GM15510 (cell line): ENCODE measurements around the gene SSTR1.

Experiments used
- POLR2A ChIP-seq: IDR thresholded peaks from 3 replicates; pipeline ENCODE4 v1.6.1; 2011; ENCODE audit warnings: borderline replicate concordance; ENCODE audit not compliant: insufficient read length; ENCODE audit errors: extremely low read depth

Gene SSTR1

DNA sequence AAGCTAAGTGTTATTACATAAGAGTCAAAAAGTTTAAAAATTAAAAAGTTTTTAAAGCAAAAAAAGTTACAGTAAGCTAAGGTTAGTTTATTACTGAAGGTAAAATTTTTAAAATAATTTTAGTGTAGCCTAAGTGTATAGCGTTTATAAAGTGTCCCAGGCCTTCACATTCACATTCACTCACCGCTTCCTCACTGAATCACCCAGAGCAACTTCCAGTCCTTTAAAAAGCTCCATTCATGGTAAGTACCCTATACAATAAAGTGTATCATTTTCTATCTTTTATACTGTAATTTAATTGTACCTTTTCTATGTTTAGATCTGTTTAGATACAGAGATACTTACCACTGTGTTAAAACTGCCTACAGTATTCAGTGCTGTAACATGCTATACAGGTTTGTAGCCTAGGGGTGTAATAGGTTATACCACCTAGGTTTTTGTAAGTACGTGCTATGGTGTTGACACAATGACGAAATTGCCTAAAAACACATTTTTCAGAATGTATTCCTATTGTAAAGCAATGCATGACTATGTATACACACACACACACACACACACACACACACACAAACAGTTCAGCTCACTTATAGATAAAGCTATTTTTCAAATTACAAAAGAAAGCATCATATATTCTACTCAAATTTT, 44.5 kb downstream of the SSTR1 start:
- TF ChIP-seq POLR2A: no peak

DNA sequence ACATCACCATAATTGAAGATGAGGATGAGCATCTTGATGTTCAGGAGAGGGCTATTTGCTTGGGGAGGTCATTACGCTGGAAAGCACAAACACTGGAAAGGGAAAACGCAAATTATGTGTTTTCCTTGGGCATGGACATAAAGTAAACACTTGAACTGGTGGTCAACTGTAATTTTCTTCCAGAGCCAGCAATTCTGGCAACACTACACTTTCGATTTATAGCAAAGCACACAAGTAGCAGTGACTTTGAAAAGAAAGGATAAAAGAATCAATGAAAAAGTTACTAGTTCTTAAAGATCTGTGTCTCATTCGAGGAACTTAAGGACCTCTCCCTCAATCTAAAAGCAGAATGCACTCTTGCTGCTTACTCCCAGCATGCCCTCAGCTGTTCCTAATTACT, 46.0 kb downstream of the SSTR1 start:
- no peak for TF ChIP-seq POLR2A

DNA sequence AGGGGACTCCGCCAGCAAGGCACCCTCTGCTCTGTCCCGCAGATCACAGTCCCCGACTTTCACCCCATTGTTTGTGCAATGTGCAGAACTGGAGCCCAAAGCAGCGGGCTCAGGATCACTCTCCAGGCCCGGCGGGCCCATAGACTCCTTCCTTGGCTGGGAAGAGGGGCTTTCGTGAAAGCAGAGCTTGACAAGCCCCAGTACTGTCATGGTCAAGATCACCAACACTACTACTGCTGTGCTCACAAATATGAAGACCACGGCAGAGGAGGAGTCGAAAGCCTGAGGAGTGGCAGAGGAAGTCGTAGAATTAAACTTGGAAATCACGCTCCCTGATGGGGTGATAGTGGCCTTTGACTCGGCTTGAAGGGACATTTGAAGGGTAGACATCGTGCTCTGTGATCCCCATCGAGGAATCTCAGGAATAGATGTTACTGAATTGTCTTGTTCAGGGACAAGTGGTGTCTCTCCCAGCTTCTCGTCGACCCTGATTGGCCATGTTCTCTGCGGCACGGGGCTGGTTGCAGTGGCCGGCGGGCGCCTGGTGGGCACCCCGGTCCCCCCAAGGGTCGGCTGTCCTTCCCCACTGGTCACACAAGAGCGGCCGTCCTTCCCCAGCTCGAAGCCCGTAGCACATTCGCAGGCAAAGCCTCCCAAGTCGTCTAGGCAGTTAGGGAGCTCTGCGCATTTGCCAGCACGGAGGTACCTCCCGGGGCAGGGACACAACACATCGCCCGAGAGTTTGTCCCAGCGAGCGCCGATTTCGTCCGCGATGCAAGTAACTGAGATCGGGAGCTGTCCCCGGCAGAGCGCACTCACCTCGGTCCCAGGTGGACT, 47.1 kb downstream of the SSTR1 start:
- no peak for TF ChIP-seq POLR2A

DNA sequence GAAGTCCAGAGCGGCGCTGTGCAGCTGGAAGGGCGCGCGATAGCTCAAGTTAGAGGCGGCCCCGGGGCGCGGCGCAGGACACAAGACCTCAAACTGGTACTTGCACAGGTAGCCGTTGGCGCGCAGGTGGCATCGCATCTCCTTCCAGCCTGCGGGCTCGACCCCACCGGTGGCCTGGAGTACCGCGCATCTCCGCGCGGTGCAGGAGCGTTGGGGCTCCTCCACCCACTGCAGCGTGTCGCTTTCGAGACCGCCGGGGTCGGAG, 47.6 kb downstream of the SSTR1 start:
- TF ChIP-seq POLR2A: no peak

DNA sequence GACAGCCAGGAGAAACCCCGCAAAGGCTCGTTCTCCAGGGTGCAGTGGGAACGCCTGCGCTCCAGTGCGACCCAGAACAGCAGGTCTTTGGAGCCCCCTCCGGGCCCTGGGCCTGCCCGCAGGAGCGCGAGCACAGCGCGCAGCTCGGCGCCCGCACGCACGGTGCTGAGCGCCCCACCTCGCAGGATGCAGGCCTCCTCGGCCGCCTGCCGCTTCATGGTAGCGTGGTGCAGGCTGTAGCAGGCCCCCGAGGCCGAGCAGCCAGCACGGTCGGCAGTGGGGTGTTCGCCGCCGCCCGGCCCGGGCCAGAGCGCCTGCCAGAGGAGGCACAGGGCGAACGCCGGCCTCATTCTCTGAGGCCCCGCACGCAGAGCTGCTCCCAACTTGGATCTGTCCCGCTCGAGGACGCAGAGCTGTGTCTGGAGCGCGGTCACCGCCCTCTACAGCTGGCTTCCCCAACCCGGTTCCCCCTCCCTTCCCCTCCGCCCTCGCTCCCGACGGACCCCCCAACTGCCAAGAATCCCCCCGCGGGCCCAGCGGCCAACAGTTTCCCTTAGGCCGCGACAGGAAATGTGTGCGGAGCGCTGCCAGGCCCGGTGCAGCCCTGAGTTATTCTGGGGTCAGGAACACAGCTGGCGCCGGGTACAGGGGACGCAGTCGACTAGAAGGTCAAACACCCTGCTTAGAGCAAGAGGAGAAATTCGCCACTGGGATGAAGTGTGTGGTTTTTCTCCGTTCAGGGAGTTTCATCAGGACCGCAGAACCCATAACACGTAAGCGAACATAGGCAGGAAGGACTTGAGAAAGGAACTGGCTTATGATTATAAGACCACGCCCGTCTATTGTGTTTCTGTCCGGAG, 48.2 kb downstream of the SSTR1 start, which contains the start of gene CLEC14A:
Gene CLEC14A, minus strand, starts transcription at position 421 of the 860 bp plus-strand sequence. Its CDS starts 71 bp downstream, at position 350.
- no peak for TF ChIP-seq POLR2A

DNA sequence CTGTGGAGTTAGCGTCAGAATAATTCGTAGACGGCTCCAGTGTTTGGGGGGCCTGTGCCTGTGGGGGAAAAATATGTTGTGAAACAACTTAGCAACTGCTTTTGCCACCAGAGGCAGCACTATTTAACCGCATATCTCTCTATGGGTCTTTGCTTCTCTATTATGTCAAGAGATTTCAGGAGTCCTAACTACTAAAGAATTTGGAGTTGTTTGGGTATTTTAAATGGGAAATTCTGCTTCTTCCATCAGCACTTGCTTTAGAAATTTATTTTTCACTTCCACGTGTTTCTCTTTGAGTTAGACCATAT, 48.8 kb downstream of the SSTR1 start:
- no peak for TF ChIP-seq POLR2A

DNA sequence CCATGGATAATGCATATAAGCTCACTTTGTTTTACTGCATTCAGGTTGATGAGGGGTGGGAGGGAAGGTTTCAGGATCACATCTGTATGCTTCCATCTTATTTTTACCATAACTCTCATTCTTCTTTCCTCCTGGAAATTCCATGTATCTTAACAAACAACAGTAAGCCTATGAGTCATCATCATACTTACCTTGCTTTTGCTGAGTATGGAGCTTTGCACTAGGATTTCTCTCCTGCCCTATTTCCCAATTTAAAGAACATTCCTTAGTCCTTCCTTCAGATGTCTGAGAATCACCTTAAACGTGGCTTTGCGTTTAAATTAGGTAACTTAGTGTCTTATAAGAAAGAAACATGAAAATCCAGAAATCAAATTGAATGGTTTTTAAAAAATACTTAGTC, 49.8 kb downstream of the SSTR1 start:
- no peak for TF ChIP-seq POLR2A

DNA sequence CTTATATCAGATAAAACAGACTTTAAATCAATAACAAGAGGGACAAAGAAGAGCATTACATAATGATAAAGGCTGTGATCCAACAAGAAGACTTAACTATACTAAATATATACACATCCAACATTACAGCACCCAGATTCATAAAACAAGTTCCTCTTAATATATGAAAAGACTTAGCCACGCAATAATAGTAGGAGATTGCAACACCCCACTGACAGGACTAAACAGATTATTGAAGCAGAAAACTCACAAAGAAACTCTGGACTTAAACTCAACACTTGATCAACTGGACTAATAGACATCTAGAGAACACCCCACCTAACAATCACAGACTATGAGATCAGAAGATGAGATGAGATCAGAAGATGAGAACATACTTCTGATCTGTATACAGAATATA, 53.9 kb downstream of the SSTR1 start:
- no peak for TF ChIP-seq POLR2A
